HG03575 (cell line): ENCODE results near the gene SPATA31E1.

Experiments used
- ATAC-seq: cut with Tn5 transposase; IDR thresholded peaks from one replicate; pipeline ENCODE4 v1.9.1; 2021; ENCODE audit not compliant: unreplicated experiment, insufficient number of reproducible peaks, low FRiP score; ENCODE audit errors: extremely low read depth

The SPATA31E1 gene

GRCh38 chr9:87861332-87861731 lies 21.3 kb upstream of the SPATA31E1 start:
- ATAC-seq: no peak

GRCh38 chr9:87862536-87863268 lies 20.0 kb upstream of the SPATA31E1 start:
- no peak for ATAC-seq

GRCh38 chr9:87863882-87864465 lies 18.7 kb upstream of the SPATA31E1 start:
- no peak for ATAC-seq

- ATAC-seq: no peak
Observed at GRCh38 chr9:87864915-87865314, 17.8 kb upstream of the SPATA31E1 start.

GRCh38 chr9:87865626-87866025 lies 17.1 kb upstream of the SPATA31E1 start:
- no peak for ATAC-seq

- no peak for ATAC-seq
Observed at GRCh38 chr9:87867391-87867790, 15.3 kb upstream of the SPATA31E1 start.

- no peak for ATAC-seq
Observed at GRCh38 chr9:87868175-87868574, 14.5 kb upstream of the SPATA31E1 start.

GRCh38 chr9:87868635-87869034 lies 14.0 kb upstream of the SPATA31E1 start:
- no peak for ATAC-seq

GRCh38 chr9:87869082-87869481 lies 13.6 kb upstream of the SPATA31E1 start:
- ATAC-seq: no peak

- no peak for ATAC-seq
Observed at GRCh38 chr9:87871425-87872078, 11.1 kb upstream of the SPATA31E1 start.

- no peak for ATAC-seq
Observed at GRCh38 chr9:87872079-87872624, 10.5 kb upstream of the SPATA31E1 start.

GRCh38 chr9:87873607-87874303 lies 8.9 kb upstream of the SPATA31E1 start:
- no peak for ATAC-seq

GRCh38 chr9:87874304-87874623 lies 8.4 kb upstream of the SPATA31E1 start:
- no peak for ATAC-seq

- no peak for ATAC-seq
Observed at GRCh38 chr9:87875060-87875459, 7.6 kb upstream of the SPATA31E1 start.

- ATAC-seq: no peak
Observed at GRCh38 chr9:87875831-87876545, 6.7 kb upstream of the SPATA31E1 start.

GRCh38 chr9:87876708-87877107 lies 6.0 kb upstream of the SPATA31E1 start:
- ATAC-seq: no peak

- ATAC-seq: no peak
Observed at GRCh38 chr9:87878989-87879511, 3.6 kb upstream of the SPATA31E1 start.

- ATAC-seq: no peak
Observed at GRCh38 chr9:87880116-87880515, 2.6 kb upstream of the SPATA31E1 start.

GRCh38 chr9:87880683-87881082 lies 2.0 kb upstream of the SPATA31E1 start:
- ATAC-seq: no peak
